ACC112 (cell line): ENCODE results near the gene LRP1B.

Experiments used
- H2AFZ ChIP-seq: fragments of 200-600 bp; sonication (generic); one replicate; pipeline ENCODE4 v1.6.0; 2017; ENCODE audit warnings: antibody characterized with exemption, low read length; ENCODE audit not compliant: unreplicated experiment
- H3K27ac ChIP-seq: fragments of 200-600 bp; sonication (generic); 2 replicates; pipeline ENCODE4 v1.5.1; 2014; ENCODE audit warnings: low read depth, mild to moderate bottlenecking, antibody characterized with exemption, low read length, moderate library complexity
- H3K27me3 ChIP-seq: fragments of 200-600 bp; sonication (generic); 2 replicates; pipeline ENCODE4 v1.6.1; 2014; ENCODE audit warnings: mild to moderate bottlenecking, antibody characterized with exemption, low read length, moderate library complexity, mixed read lengths; ENCODE audit not compliant: insufficient read depth
- H3K36me3 ChIP-seq: fragments of 200-600 bp; sonication (generic); 2 replicates; pipeline ENCODE4 v1.6.1; 2016; ENCODE audit warnings: mild to moderate bottlenecking, antibody characterized with exemption, low read length, moderate library complexity, mixed read lengths; ENCODE audit not compliant: insufficient read depth
- H3K4me1 ChIP-seq: fragments of 200-600 bp; sonication (generic); one replicate; pipeline ENCODE4 v1.6.1; 2016; ENCODE audit warnings: low read length, mixed read lengths; ENCODE audit not compliant: insufficient read depth, unreplicated experiment, control insufficient read depth
- H3K4me3 ChIP-seq: fragments of 200-600 bp; sonication (generic); 2 replicates; pipeline ENCODE4 v1.5.1; 2014; ENCODE audit warnings: mild to moderate bottlenecking, low read depth, low read length
- H3K79me2 ChIP-seq: fragments of 200-600 bp; sonication (generic); one replicate; pipeline ENCODE4 v1.6.0; 2016; ENCODE audit warnings: low read length; ENCODE audit not compliant: control insufficient read depth, unreplicated experiment, insufficient read depth

Gene LRP1B

GRCh38 chr2:141506135-141506534 is 624.7 kb downstream of the LRP1B start:
- Histone ChIP-seq H3K79me2 (no peaks in the 10 kb centered on the region), H3K4me1 (no peaks in the 10 kb centered on the region), H2AFZ (no peak overlapping the region), H3K27me3 (no peaks in the 10 kb centered on the region), H3K4me3 (no peak overlapping the region), H3K27ac (no peak overlapping the region), H3K36me3 (no peaks in the 10 kb centered on the region)

- peaks cover 4% of the 10 kb centered on the region for H3K4me1 ChIP-seq
- H3K79me2 ChIP-seq: no peaks in the 10 kb centered on the region
- no peak overlapping the region for H3K27ac ChIP-seq
- H3K4me3 ChIP-seq: no peak overlapping the region
- no peaks in the 10 kb centered on the region for H3K36me3 ChIP-seq
- H2AFZ ChIP-seq: no peak overlapping the region
- H3K27me3 ChIP-seq: no peaks in the 10 kb centered on the region
Observed at GRCh38 chr2:141501752-141502151, 629.1 kb downstream of the LRP1B start.

GRCh38 chr2:141499123-141499522 is 631.7 kb downstream of the LRP1B start:
- Histone ChIP-seq H3K27ac (no peak overlapping the region), H3K4me3 (no peak overlapping the region), H3K79me2 (no peaks in the 10 kb centered on the region), H3K4me1 (peaks cover 4% of the 10 kb centered on the region), H2AFZ (no peak overlapping the region), H3K36me3 (no peaks in the 10 kb centered on the region), H3K27me3 (no peaks in the 10 kb centered on the region)

- H3K4me3 ChIP-seq: no peak overlapping the region
- H3K27ac ChIP-seq: no peak overlapping the region
- H3K4me1 ChIP-seq: peaks cover 4% of the 10 kb centered on the region
- no peaks in the 10 kb centered on the region for H3K27me3 ChIP-seq
- H3K36me3 ChIP-seq: no peaks in the 10 kb centered on the region
- H3K79me2 ChIP-seq: no peaks in the 10 kb centered on the region
- no peak overlapping the region for H2AFZ ChIP-seq
Observed at GRCh38 chr2:141498561-141498960, 632.3 kb downstream of the LRP1B start.

- Histone ChIP-seq H3K27me3 (no peaks in the 10 kb centered on the region), H3K4me3 (no peak overlapping the region), H3K27ac (no peak overlapping the region), H2AFZ (no peak overlapping the region), H3K79me2 (no peaks in the 10 kb centered on the region), H3K4me1 (peaks cover 4% of the 10 kb centered on the region), H3K36me3 (no peaks in the 10 kb centered on the region)
Observed at GRCh38 chr2:141497272-141497671, 633.5 kb downstream of the LRP1B start.

GRCh38 chr2:141496810-141497209 is 634.0 kb downstream of the LRP1B start:
- Histone ChIP-seq H3K79me2 (no peaks in the 10 kb centered on the region), H3K36me3 (no peaks in the 10 kb centered on the region), H3K27me3 (no peaks in the 10 kb centered on the region), H2AFZ (no peak overlapping the region), H3K27ac (no peak overlapping the region), H3K4me3 (no peak overlapping the region), H3K4me1 (peaks cover 5% of the 10 kb centered on the region)

GRCh38 chr2:141493936-141494335 is 636.9 kb downstream of the LRP1B start:
- peaks cover 10% of the 10 kb centered on the region for H3K4me1 ChIP-seq
- H3K36me3 ChIP-seq: no peaks in the 10 kb centered on the region
- no peak overlapping the region for H3K27ac ChIP-seq
- no peaks in the 10 kb centered on the region for H3K79me2 ChIP-seq
- no peak overlapping the region for H2AFZ ChIP-seq
- no peaks in the 10 kb centered on the region for H3K27me3 ChIP-seq
- H3K4me3 ChIP-seq: no peak overlapping the region

- no peaks in the 10 kb centered on the region for H3K27me3 ChIP-seq
- no peaks in the 10 kb centered on the region for H3K36me3 ChIP-seq
- H3K4me1 ChIP-seq: peaks cover 10% of the 10 kb centered on the region
- no peak overlapping the region for H3K4me3 ChIP-seq
- H2AFZ ChIP-seq: no peak overlapping the region
- no peak overlapping the region for H3K27ac ChIP-seq
- no peaks in the 10 kb centered on the region for H3K79me2 ChIP-seq
Observed at GRCh38 chr2:141492816-141493215, 638.0 kb downstream of the LRP1B start.

- no peak overlapping the region for H3K27ac ChIP-seq
- no peaks in the 10 kb centered on the region for H3K36me3 ChIP-seq
- H3K4me3 ChIP-seq: no peak overlapping the region
- no peak overlapping the region for H2AFZ ChIP-seq
- no peaks in the 10 kb centered on the region for H3K79me2 ChIP-seq
- H3K27me3 ChIP-seq: no peaks in the 10 kb centered on the region
- peaks cover 5% of the 10 kb centered on the region for H3K4me1 ChIP-seq
Observed at GRCh38 chr2:141490886-141491285, 639.9 kb downstream of the LRP1B start.

- H3K27me3 ChIP-seq: no peaks in the 10 kb centered on the region
- no peaks in the 10 kb centered on the region for H3K36me3 ChIP-seq
- no peaks in the 10 kb centered on the region for H3K4me1 ChIP-seq
- H3K27ac ChIP-seq: no peak overlapping the region
- H2AFZ ChIP-seq: no peak overlapping the region
- H3K79me2 ChIP-seq: no peaks in the 10 kb centered on the region
- H3K4me3 ChIP-seq: no peak overlapping the region
Observed at GRCh38 chr2:141482697-141483096, 648.1 kb downstream of the LRP1B start.

- no peak overlapping the region for H2AFZ ChIP-seq
- no peaks in the 10 kb centered on the region for H3K79me2 ChIP-seq
- H3K4me1 ChIP-seq: no peaks in the 10 kb centered on the region
- no peak overlapping the region for H3K4me3 ChIP-seq
- H3K27me3 ChIP-seq: no peaks in the 10 kb centered on the region
- H3K27ac ChIP-seq: no peak overlapping the region
- no peaks in the 10 kb centered on the region for H3K36me3 ChIP-seq
Observed at GRCh38 chr2:141475801-141476200, 655.0 kb downstream of the LRP1B start.
